Effector memory CD4-positive, alpha-beta T cell (primary cell): Measurements from ENCODE around the gene TDRD10.

Source experiments
- DNase-seq, 3 donors: peaks; one replicate each; pipeline ENCODE4 v3.0.0-alpha.2; 2020
- H3K27ac ChIP-seq: 2 replicates; pipeline ENCODE4 v1.7.0; 2013; ENCODE audit warnings: mild to moderate bottlenecking, low read length, moderate library complexity; ENCODE audit not compliant: insufficient read depth, poor library complexity, severe bottlenecking
- H3K27me3 ChIP-seq: replicated peaks from 2 replicates; pipeline ENCODE4 v1.7.0; 2013; ENCODE audit warnings: mild to moderate bottlenecking, low read length; ENCODE audit not compliant: insufficient read depth, control insufficient read depth, poor library complexity, severe bottlenecking
- H3K36me3 ChIP-seq: 2 replicates; pipeline ENCODE4 v1.7.0; 2013; ENCODE audit warnings: mild to moderate bottlenecking, low read length, moderate library complexity; ENCODE audit not compliant: control insufficient read depth, insufficient read depth
- H3K4me1 ChIP-seq: 2 replicates; pipeline ENCODE4 v1.7.0; 2013; ENCODE audit warnings: low read length, mild to moderate bottlenecking; ENCODE audit not compliant: control insufficient read depth, insufficient read depth, poor library complexity, severe bottlenecking
- H3K4me3 ChIP-seq: 2 replicates; pipeline ENCODE4 v1.7.0; 2013; ENCODE audit warnings: low read length, low read depth, mild to moderate bottlenecking; ENCODE audit not compliant: insufficient read depth, poor library complexity, severe bottlenecking
- H3K9me3 ChIP-seq: 2 replicates; pipeline ENCODE4 v1.7.0; 2013; ENCODE audit warnings: mild to moderate bottlenecking, low read length, moderate library complexity; ENCODE audit not compliant: control insufficient read depth

Gene TDRD10

GRCh38 chr1:154590756-154591155 is 88.7 kb downstream of the TDRD10 start:
- Histone ChIP-seq H3K4me3 (no peak overlapping the region), H3K27ac (no peak overlapping the region), H3K4me1 (no peaks in the 10 kb centered on the region), H3K27me3 (no peaks in the 10 kb centered on the region), H3K36me3 (peaks cover 95% of the 10 kb centered on the region), H3K9me3 (no peaks in the 10 kb centered on the region)
- no peak for DNase-seq

- peaks cover 94% of the 10 kb centered on the region for H3K36me3 ChIP-seq
- H3K4me1 ChIP-seq: no peaks in the 10 kb centered on the region
- H3K4me3 ChIP-seq: no peak overlapping the region
- H3K27me3 ChIP-seq: no peaks in the 10 kb centered on the region
- no peak overlapping the region for H3K27ac ChIP-seq
- no peak for DNase-seq
- no peaks in the 10 kb centered on the region for H3K9me3 ChIP-seq
These were observed 89.2 kb downstream of the TDRD10 start for GRCh38 chr1:154591206-154591605.

- Histone ChIP-seq H3K27me3 (no peaks in the 10 kb centered on the region), H3K4me1 (no peaks in the 10 kb centered on the region), H3K9me3 (no peaks in the 10 kb centered on the region), H3K27ac (no peak overlapping the region), H3K36me3 (peaks cover 93% of the 10 kb centered on the region), H3K4me3 (no peak overlapping the region)
- no peak for DNase-seq
These were observed 91.4 kb downstream of the TDRD10 start for GRCh38 chr1:154593390-154593789.

GRCh38 chr1:154594811-154595210 is 92.8 kb downstream of the TDRD10 start:
- H3K27me3 ChIP-seq: no peaks in the 10 kb centered on the region
- no peak overlapping the region for H3K4me3 ChIP-seq
- peaks cover 92% of the 10 kb centered on the region for H3K36me3 ChIP-seq
- no peaks in the 10 kb centered on the region for H3K9me3 ChIP-seq
- no peak for DNase-seq
- no peaks in the 10 kb centered on the region for H3K4me1 ChIP-seq
- H3K27ac ChIP-seq: no peak overlapping the region

GRCh38 chr1:154595621-154596020 is 93.6 kb downstream of the TDRD10 start:
- Histone ChIP-seq H3K9me3 (no peaks in the 10 kb centered on the region), H3K27me3 (no peaks in the 10 kb centered on the region), H3K27ac (no peak overlapping the region), H3K4me3 (no peak overlapping the region), H3K36me3 (peaks cover 88% of the 10 kb centered on the region), H3K4me1 (no peaks in the 10 kb centered on the region)
- no peak for DNase-seq
